Keratinocyte (primary cell): ENCODE results near the gene ATAD2B. TPM values are rescaled to one million over a fixed set of nuclear protein-coding genes. Genes with fewer than 3 reads are reported as not detected.

Experiments used
- DNase-seq: peaks from one replicate; pipeline ENCODE4 v3.0.0-alpha.2; 2011; ENCODE audit warnings: low read depth, missing footprints, low spot score
- FAIRE-seq: peaks from 2 replicates; lab custom pipeline; 2011; peaks lifted over from hg19 to GRCh38; lab: Jason Lieb, UNC
- H2AFZ ChIP-seq: 2 replicates; pipeline ENCODE4 v1.6.0; 2012; ENCODE audit warnings: low read length, control low read depth, inconsistent platforms; ENCODE audit not compliant: control insufficient read depth
- H3K27ac ChIP-seq: 2 replicates; pipeline ENCODE4 v1.5.1; 2011; ENCODE audit warnings: low read length; ENCODE audit not compliant: control insufficient read depth, insufficient read depth
- H3K27me3 ChIP-seq: 3 replicates; pipeline ENCODE4 v1.6.0; 2011; ENCODE audit warnings: low read length; ENCODE audit not compliant: control insufficient read depth, insufficient read depth; ENCODE audit errors: extremely low read depth
- H3K36me3 ChIP-seq, 2 experiments: 2 replicates in 1 of 2; 3 replicates in 1 of 2; pipeline ENCODE4 v1.5.1; 2011; ENCODE audit warnings: low read length in 2 of 2, mild to moderate bottlenecking in 1 of 2; ENCODE audit not compliant: control insufficient read depth in 2 of 2, insufficient read depth in 2 of 2; ENCODE audit errors: extremely low read depth in 1 of 2
- H3K4me1 ChIP-seq: 3 replicates; pipeline ENCODE4 v1.5.1; 2011; ENCODE audit warnings: low read length; ENCODE audit not compliant: control insufficient read depth, insufficient read depth; ENCODE audit errors: extremely low read depth
- H3K4me2 ChIP-seq: 3 replicates; pipeline ENCODE4 v1.6.0; 2011; ENCODE audit warnings: low read depth, low read length; ENCODE audit not compliant: control insufficient read depth, insufficient read depth; ENCODE audit errors: extremely low read depth
- H3K4me3 ChIP-seq, 3 experiments: fragments of 200-600 bp in 1 of 3; sonication (generic) in 1 of 3; 2 replicates in 2 of 3; 3 replicates in 1 of 3; pipeline ENCODE4 v1.5.1; 2011 to 2016; ENCODE audit warnings: low read length in 3 of 3, mild to moderate bottlenecking in 3 of 3, control low read depth in 2 of 3, inconsistent platforms in 1 of 3, low read depth in 1 of 3, mixed read lengths in 1 of 3, mixed run types in 1 of 3, moderate library complexity in 1 of 3; ENCODE audit not compliant: control insufficient read depth in 2 of 3, insufficient read depth in 2 of 3; ENCODE audit errors: extremely low read depth in 1 of 3
- H3K79me2 ChIP-seq: 2 replicates; pipeline ENCODE4 v1.6.0; 2012; ENCODE audit warnings: low read length; ENCODE audit not compliant: control insufficient read depth, insufficient read depth
- H3K9ac ChIP-seq: 3 replicates; pipeline ENCODE4 v1.6.0; 2011; ENCODE audit warnings: low read length; ENCODE audit not compliant: control insufficient read depth, insufficient read depth; ENCODE audit errors: extremely low read depth
- H3K9me1 ChIP-seq: 3 replicates; pipeline ENCODE4 v1.6.0; 2011; ENCODE audit warnings: low read length; ENCODE audit not compliant: control insufficient read depth, insufficient read depth; ENCODE audit errors: extremely low read depth
- H3K9me3 ChIP-seq: 2 replicates; pipeline ENCODE4 v1.5.1; 2012; ENCODE audit warnings: low read depth, low read length; ENCODE audit not compliant: control insufficient read depth
- H4K20me1 ChIP-seq: 3 replicates; pipeline ENCODE4 v1.6.0; 2011; ENCODE audit warnings: low read length; ENCODE audit not compliant: control insufficient read depth, insufficient read depth; ENCODE audit errors: extremely low read depth
- CTCF ChIP-seq, 3 experiments: IDR thresholded peaks in 1 of 3; conservative IDR thresholded peaks in 1 of 3; optimal IDR thresholded peaks in 1 of 3; 2 replicates in 2 of 3; 3 replicates in 1 of 3; pipeline versions ENCODE3 to v1.5.1; 2011; ENCODE audit warnings: low read length in 3 of 3, mild to moderate bottlenecking in 3 of 3, moderate library complexity in 2 of 3, control low read depth in 1 of 3, inconsistent platforms in 1 of 3; ENCODE audit not compliant: insufficient read depth in 2 of 3; ENCODE audit errors: extremely low read depth in 1 of 3
- EZH2 ChIP-seq: IDR thresholded peaks from one replicate; pipeline ENCODE4 v1.6.1; 2012; ENCODE audit warnings: inconsistent platforms, mild to moderate bottlenecking, low read length, moderate library complexity
- dilution Hi-C: fragments of 300-500 bp; cut with MboI; formaldehyde crosslinking; loops from one replicate; pipeline ENCODE4 v1.7.0; 2020; ENCODE audit warnings: low sequenced_read_pairs; ENCODE audit not compliant: extremely low pct_ligation_motif_present
- polyA plus RNA-seq, 5 experiments: library from polyadenylated mRNA; depleted of rRNA in 3 of 5; stranded (reverse) in 3 of 5; stranded (forward) in 1 of 5; unstranded in 1 of 5; fragments of >200 nt; gene quantifications; 1 replicate in 1 of 5; 2 replicates in 3 of 5; 3 replicates in 1 of 5; pipeline versions ENCODE4 v1.2.1 to v1.2.3, GENCODE V29; 2011 to 2012; ENCODE audit warnings: missing spikeins in 2 of 5, low read depth in 1 of 5, low replicate concordance in 1 of 5

The ATAD2B gene
- polyA plus RNA-seq, 1 donor (not counting 4 experiments of a cell fraction or from before 2014, with no cell fraction given), result 4.4 TPM

GRCh38 chr2:23947350-23947749 lies 20.4 kb upstream of the ATAD2B start:
- Histone ChIP-seq H3K27me3 (no peaks in the 10 kb centered on the region), H3K9ac (no peak overlapping the region), H3K36me3 (no peaks in the 10 kb centered on the region), H3K4me2 (no peak overlapping the region), H4K20me1 (no peaks in the 10 kb centered on the region), H3K79me2 (peaks cover 57% of the 10 kb centered on the region), H2AFZ (no peak overlapping the region), H3K9me3 (no peaks in the 10 kb centered on the region), H3K4me3 (no peak overlapping the region), H3K9me1 (no peaks in the 10 kb centered on the region), H3K4me1 (no peaks in the 10 kb centered on the region), H3K27ac (no peak overlapping the region)
- TF ChIP-seq CTCF (optimal IDR thresholded peaks at IDR 0.05 in 1 of 3, IDR thresholded peaks at IDR 0.05 in 1 of 3, conservative IDR thresholded peaks at IDR 0.05 in 1 of 3; ENCODE audit: extremely low read depth in 1 of 3, insufficient read depth in 2 of 3, low read length in 3 of 3), result no peak
- TF ChIP-seq EZH2, result no peak
- FAIRE-seq (no peak), DNase-seq (no peak)
- dilution Hi-C loops, result no loop called here

- no peak for TF ChIP-seq EZH2
- no peak for TF ChIP-seq CTCF (optimal IDR thresholded peaks at IDR 0.05 in 1 of 3, IDR thresholded peaks at IDR 0.05 in 1 of 3, conservative IDR thresholded peaks at IDR 0.05 in 1 of 3; ENCODE audit: extremely low read depth in 1 of 3, insufficient read depth in 2 of 3, low read length in 3 of 3)
- dilution Hi-C loops, result no loop called here
- no peak for FAIRE-seq
These were observed 18.1 kb upstream of the ATAD2B start for GRCh38 chr2:23944976-23945375.

More at GRCh38 chr2:23944976-23945375, 18.1 kb upstream of the ATAD2B start:
- Histone ChIP-seq H3K9me1 (peaks cover 3% of the 10 kb centered on the region), H3K4me1 (peaks cover 7% of the 10 kb centered on the region), H4K20me1 (no peaks in the 10 kb centered on the region), H3K9ac (no peak overlapping the region), H2AFZ (no peak overlapping the region), H3K36me3 (no peaks in the 10 kb centered on the region), H3K4me3 (no peak overlapping the region), H3K9me3 (no peaks in the 10 kb centered on the region), H3K79me2 (peaks cover 65% of the 10 kb centered on the region), H3K27me3 (no peaks in the 10 kb centered on the region), H3K4me2 (no peak overlapping the region), H3K27ac (no peak overlapping the region)
- no peak for DNase-seq
